GM06990 (cell line): ENCODE results near the gene CCL20.
"Not testable (repeated sequence)": the region's sequence is repeated elsewhere in the genome, so short reads cannot be mapped to it uniquely, and the experiment has no call there.

Experiments
- DNase-seq: peaks from one replicate; pipeline ENCODE4 v3.0.0-alpha.2; 2011; ENCODE audit not compliant: insufficient read length; ENCODE audit errors: extremely low read depth
- H3K27me3 ChIP-seq: replicated peaks from 2 replicates; pipeline ENCODE4 v1.6.0; 2011; ENCODE audit warnings: low read length; ENCODE audit not compliant: control insufficient read depth, insufficient read depth
- H3K36me3 ChIP-seq: 2 replicates; pipeline ENCODE4 v1.5.1; 2011; ENCODE audit warnings: low read length; ENCODE audit not compliant: control insufficient read depth, insufficient read depth
- H3K4me3 ChIP-seq: replicated peaks from 2 replicates; pipeline ENCODE4 v1.5.1; 2011; ENCODE audit warnings: low read depth, mild to moderate bottlenecking, control low read depth, low read length
- CTCF ChIP-seq: IDR thresholded peaks from 2 replicates; pipeline ENCODE4 v1.5.1; 2011; ENCODE audit warnings: low read length, control low read depth, mild to moderate bottlenecking, inconsistent platforms; ENCODE audit not compliant: insufficient read depth, poor library complexity, severe bottlenecking

CCL20 gene

GRCh38 chr2:227793148-227793712, 20.4 kb upstream of the CCL20 start:
- TF ChIP-seq CTCF: no peak
- DNase-seq: no peak
- H3K27me3 ChIP-seq: no peaks in the 10 kb centered on the region
- no peak overlapping the region for H3K4me3 ChIP-seq
- H3K36me3 ChIP-seq: no peaks in the 10 kb centered on the region

GRCh38 chr2:227796045-227796711, 17.5 kb upstream of the CCL20 start:
- no peak for TF ChIP-seq CTCF
- Histone ChIP-seq H3K4me3 (no peak overlapping the region), H3K27me3 (no peaks in the 10 kb centered on the region), H3K36me3 (no peaks in the 10 kb centered on the region)
- no peak for DNase-seq

- H3K4me3 ChIP-seq, DNase-seq, H3K27me3 ChIP-seq, H3K36me3 ChIP-seq: not testable (repeated sequence)
Observed at GRCh38 chr2:227796768-227797167, 16.9 kb upstream of the CCL20 start.

- Histone ChIP-seq H3K27me3 (no peaks in the 10 kb centered on the region), H3K4me3 (no peak overlapping the region), H3K36me3 (no peaks in the 10 kb centered on the region; the same call in 1 of the 2 replicates)
- no peak for TF ChIP-seq CTCF
- no peak for DNase-seq
Observed at GRCh38 chr2:227799202-227799601, 14.4 kb upstream of the CCL20 start.

GRCh38 chr2:227802882-227803281, 10.8 kb upstream of the CCL20 start:
- TF ChIP-seq CTCF: no peak
- no peaks in the 10 kb centered on the region for H3K27me3 ChIP-seq
- no peak for DNase-seq

GRCh38 chr2:227804975-227805374, 8.7 kb upstream of the CCL20 start:
- Histone ChIP-seq H3K36me3 (no peaks in the 10 kb centered on the region; the same call in 1 of the 2 replicates), H3K27me3 (no peaks in the 10 kb centered on the region), H3K4me3 (no peak overlapping the region)
- TF ChIP-seq CTCF: no peak
- DNase-seq: no peak

More at GRCh38 chr2:227802882-227803281, 10.8 kb upstream of the CCL20 start:
- Histone ChIP-seq H3K36me3 (no peaks in the 10 kb centered on the region; the same call in 1 of the 2 replicates), H3K4me3 (no peak overlapping the region)
